NCI-H2196 (cell line): Measurements from ENCODE around the gene CLDN6.
A peak's percentile ranks its signal among the peaks of the same experiment; 100 is the strongest.

Experiments used
- DNase-seq: peaks from one replicate; lab custom pipeline; 2025; ENCODE audit not compliant: unreplicated experiment; lab: John Stamatoyannopoulos, UW

CLDN6 gene

DNA sequence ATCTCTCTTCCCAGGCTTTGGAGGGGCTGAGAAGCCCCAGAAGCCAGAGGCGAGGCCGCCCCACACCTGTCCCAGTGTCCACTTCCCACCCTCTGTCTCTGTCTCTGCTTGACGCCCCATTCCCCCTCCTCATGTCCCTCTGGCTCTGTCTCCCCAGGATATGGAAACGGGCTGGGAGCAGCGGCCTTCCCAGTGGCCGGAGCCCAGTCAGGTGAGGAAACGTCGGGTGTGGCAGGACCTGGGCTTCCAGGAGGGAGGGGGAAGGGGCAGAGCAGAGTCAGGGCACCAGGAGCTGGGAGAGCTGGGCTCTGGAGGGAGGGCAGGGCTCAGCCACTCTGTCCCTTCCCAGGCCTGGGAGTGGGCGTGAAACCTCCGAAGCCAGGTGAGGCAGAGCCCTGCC lies 27.1 kb downstream of the CLDN6 start:
- no peak for DNase-seq

DNA sequence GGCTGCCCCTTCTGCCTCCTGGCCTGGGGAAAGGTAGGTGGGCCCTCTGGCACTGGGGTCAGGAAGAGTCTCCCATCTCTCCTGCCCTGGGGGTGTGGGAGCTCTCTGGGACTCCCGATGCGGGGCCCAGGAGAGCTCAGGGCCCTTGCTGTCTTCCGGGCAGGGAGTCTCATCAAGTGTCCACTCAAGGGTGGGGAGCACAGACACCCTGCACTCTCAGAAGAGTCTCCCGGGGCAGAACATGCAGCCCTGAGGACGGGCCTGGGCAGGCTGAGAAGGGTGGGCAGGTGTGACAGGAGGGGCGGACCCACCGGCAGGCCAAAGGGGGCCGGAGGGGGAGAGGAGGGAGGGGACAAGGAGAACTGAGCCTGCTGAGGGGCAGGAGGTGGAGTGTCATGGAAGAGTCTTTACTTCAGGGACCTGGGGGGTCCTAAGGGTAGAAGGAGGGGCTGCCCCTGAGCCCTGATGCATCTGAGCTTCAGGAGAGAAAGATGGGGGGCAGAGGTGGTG lies 29.3 kb downstream of the CLDN6 start:
- no peak for DNase-seq

DNA sequence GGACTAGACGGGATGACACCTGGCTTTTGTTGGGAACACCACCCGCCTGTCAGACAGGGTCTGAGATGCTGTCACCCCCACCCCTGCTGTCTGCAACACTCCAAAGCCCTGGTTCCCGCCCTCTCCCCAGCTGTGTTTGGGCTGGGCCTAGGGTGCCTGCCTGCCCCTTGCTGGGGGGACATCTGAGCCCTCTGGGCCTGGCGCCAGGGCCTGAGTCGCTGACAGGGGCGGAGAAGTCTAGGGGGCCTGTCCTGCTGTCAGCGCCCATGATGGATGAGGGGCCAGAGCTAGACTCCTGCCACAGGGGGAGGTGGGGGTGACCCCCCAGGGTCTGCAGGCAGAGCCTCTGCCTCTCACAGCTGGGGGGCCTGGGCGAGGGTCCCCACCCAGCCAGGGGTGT lies 30.1 kb downstream of the CLDN6 start:
- DNase-seq, result no peak

DNA sequence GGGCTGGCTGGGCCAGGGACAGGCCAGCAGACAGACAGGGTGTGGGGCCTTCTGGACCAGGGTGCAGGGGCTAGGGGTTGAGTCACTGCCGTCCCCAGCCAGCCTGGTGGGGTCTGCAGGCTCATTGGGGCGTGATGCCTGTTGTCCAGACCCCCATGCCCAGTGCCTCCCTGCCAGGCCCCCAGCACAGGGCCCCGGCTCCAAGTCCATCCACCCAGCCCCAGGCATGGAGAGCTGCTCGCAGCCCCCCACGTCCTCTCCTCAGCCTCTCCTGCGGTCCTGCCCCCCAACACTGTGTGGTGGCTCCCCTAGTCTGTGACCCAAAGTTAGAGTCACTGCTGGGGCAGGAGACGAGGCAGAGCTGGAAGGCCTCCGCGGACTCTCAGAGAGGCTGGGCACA lies 30.7 kb downstream of the CLDN6 start:
- DNase-seq, result no peak

DNA sequence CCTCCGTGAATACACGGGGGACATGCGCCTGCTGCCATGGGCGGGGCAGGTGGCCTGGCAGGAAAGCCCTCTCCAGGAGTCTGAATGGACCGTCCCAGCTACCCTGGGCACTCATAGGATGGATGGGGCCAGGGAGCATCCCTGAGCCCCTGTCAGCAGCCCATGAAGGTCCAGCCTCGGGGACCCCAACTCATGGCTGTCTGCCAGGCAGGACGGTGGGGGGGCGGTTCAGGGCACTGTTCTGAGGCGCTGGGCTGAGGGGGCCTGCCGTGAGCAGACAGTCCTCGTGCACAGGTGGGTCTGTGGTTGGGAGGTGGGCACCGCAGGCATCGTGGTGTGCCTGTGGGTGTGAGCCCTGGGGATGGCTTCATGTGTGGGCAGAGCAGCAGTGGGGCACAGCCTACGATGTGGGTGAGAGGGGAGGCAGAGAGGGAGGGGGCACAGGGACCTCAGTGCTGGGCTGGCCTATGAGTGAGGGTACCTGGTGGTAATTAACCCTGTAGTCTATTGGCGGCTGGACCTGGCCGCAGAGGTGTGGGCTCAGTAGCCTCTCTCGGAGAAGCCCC lies 31.3 kb downstream of the CLDN6 start:
- DNase-seq, result no peak

DNA sequence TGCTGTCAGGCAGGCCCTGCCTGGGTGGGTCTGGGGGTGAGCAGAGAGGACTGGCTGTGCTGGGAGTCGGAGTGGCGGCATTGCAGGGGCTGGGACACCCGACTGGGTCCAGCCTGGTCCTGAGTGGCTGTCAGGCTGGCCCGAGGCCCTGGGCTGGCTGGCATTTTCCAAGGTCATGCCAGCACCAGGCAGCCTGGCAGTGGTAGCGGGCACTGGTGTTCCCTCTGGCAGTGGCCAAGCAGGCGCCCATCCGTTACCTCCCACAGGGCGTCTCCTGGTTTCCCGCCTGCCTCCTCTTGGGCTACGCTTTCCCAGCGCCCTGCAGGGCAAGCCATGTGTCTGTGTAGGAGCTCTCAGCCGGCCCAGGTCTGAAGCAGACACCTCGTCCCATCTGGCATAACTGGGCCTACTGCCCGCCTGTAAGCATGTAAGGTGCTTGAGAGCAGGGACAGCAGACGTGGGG lies 32.1 kb downstream of the CLDN6 start:
- DNase-seq, result peak; percentile 50

DNA sequence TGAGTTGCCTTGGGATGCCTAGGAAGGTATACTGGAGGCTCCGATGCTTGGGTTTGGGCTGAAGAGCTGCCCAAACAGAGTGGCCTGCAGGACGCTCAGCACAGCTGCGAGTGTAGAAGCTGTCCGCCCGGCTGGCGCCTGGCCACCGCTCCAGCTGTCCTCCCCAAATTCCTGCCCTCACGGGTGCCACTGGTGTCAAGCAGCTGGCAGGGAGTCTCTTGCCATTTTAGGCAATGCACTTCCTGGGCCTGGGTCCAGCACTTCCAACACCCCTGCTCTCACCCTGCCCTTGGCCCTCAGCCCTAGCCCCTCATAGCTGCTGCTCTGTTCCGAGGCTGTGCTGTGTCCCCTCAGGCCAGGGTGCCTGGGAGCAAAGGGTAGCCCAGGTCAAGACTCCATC lies 32.5 kb downstream of the CLDN6 start:
- DNase-seq, result no peak

DNA sequence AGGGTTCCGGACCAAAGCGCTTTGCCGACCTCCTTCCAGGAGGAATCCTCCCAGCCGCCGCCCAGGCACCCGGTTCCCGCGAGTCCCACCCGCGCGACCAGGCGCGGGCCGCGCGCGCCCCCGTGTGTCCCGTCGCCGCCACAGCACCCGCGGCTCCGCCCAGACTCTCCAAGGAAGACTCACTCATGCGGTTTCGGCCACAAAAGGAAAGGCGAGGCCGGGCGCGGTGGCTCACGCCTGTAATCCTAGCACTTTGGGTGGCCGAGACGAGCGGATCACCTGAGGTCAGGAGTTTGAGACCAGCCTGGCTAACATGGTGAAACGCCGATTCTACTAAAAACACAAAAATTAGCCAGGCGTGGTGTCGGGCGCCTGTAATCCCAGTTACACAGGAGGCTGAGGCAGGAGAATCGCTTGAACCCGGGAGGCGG lies 34.3 kb downstream of the CLDN6 start:
- peak; percentile 86 for DNase-seq

DNA sequence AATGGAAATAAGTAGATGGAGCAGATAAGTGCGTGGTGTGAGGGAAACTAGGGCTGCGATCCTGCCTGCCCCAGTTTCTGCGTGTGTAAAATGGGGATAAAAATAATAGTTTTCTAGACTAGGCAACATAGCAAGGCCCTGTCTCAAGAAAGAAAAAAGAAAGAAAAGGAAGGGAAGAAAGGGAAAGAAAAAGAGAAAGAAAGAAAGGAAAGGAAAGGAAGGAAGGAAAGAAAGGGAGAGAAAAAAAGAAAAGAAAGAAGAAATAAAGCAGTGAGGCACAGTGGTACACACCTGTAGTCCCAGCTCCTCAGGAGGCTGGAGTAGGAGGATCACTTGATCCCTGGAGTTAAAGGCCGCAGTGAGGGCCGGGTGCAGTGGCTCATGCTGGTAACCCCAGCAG lies 35.6 kb downstream of the CLDN6 start:
- DNase-seq, result no peak

DNA sequence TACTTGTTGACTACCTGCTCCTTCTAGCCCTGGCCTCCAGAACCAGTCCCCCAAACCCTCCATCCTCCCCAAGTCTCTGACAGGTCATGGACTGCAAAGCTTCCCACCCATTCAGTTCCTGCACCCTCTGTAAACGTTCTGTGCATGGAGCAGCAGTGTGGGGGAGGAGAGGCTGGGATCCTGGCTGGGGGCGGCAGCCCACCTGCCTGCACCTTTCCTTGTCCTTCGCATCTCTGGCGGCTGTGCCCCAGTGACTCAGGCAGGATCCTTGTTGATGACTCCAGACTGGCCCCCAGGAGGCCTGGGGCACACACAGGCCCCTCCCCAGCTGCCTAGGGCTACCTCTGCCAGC lies 36.1 kb downstream of the CLDN6 start:
- no peak for DNase-seq

DNA sequence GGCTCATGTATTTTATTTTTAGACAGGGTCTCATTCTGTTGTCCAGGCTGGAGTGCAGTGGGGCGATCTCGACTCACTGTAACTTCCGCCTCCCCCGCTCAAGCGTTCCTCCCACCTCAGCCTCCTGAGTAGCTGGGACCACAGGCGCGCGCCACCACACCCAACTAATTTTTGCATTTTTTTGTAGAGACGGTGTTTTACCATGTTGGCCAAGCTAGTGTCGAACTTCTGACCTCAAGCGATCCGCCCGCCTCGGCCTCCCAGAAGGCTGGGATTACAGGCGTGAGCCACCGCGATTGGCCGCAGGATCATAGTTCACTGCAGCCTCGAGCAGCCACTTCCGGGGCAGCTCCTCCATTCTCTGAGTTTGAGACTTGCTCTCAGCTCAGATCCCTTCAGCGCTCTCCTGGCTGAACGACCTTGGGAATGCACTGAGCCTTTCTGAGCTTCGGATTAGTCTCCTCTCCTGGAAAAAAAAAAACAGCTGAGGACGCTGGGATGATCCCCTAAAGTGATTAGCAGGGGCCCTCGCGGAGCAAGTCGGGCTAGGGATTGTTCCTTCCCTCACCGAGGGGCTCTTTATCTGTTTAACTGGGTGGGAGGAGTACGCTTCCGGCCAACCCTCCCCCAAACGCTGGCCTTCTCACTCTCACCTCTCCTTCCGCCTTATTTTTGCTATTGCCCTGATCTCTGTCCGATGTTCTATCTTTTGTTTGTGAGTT lies 36.6 kb downstream of the CLDN6 start:
- DNase-seq, result no peak

DNA sequence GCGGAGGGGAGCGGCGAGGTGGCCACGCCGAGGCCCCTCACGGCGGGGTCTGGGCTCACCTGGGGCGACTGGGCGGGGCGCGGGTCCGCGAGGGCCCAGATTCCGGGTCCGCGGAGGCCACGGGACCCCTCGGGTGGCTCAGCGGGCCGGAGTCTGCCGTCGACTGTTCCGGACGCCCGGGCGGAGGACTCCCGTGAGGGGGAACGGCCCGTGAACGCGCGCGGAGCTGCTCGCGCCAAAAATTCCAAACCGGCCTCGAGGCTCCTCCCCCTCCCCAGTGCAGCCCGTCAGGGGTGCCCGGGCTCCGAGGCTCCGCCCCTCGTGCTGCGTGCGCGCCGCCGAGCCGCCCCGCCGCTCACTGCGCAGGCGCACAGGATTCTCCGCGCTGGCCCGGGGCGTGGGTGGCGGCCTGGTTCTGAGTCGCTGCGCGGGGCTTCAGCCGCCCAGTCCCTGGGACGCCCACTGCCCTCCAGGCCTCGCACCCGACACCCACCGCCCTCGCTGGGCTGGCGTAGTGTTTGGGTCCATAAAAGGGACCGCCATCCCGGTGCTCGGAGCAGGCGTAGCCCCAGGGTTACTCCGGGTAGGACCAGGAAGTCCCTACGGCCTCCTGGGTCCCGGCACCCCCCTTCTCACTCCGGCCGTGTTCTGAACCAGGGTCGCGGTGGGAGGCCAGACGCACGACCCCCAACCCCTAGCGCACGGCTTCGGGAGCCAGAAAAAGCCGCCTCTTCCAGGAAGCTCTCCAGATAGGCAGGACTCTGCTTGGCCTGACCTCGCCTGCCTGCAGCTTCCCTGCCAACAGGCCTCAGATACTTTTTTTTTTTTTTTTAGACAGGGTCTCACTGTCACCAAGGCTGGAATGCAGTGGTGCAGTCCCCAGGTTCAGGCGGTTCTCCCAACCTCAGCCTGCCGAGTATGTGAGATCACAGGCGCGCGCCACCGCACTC lies 37.5 kb downstream of the CLDN6 start, which contains the start of gene PKMYT1:
TSS of gene PKMYT1 (minus strand) at position 220 of the 950 bp plus-strand sequence. CDS start 789 bp downstream, outside the sequence.
- peak; percentile 95 for DNase-seq

DNA sequence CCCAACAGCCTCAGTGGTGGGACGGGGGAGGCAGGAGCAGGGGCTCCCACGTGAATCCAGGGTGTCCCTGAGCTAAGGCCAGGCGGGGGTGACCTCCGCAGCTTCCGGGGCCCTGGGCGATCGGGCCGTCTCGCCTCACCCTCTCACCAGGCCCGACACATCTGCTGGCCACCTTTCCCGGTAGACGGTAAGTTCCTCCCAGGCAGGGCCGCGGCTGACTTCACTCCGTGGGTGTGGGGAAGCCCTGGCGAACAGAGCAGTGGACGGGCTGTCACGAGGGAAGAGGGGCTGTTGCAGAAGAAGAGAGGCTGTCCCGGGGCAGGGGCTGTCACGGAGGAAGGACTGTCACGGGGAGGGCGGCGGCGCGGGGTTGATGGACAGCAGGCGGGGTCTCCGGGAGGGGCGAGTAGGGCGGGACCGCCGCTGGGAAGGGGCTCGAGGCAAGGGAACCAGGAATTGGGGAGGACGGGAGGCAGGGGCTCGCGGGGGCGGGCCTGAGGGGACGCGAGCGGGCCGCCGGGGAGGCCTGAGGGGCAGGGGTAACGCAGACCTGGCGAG lies 38.2 kb downstream of the CLDN6 start:
- DNase-seq, result no peak

DNA sequence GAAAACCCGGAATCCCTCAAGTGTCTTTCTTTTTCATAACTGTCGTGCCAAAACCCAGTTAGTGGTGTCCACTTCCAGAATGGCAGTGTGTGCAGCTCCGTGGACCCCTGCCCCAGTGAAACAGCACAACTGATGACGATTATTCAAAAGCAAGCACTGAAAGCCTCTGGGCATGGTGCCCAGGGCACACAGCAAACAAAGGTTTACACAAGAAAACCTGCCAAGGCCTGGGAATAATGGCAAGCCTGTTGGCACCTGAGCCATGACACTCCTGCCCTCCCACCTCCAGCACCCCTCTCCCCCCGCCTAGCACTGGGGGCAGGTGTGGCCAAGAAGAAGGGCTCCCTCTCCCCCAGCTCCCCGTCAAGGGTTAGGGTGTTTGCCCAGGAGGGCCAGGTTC lies 40.5 kb downstream of the CLDN6 start:
- peak; percentile 92 for DNase-seq

DNA sequence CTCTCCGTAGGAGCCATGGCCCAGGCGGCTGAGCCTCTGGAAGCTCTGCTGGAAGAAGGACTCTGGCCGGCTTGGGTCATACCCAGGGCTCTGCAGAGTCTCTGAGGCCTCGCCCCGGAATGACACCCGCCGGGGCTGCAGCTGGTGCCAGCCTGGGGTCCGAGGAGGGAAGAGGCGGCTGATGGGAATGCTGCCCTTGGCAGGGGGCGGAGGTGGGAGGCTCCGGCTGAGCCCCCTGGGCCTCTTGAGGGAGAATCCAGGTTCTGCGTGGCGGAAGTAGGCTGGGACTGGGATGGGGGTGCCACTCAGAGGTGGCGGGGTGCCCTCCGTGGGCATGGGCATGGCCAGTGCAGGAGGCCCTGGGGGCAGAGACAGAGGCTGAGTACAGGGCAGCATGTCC lies 41.3 kb downstream of the CLDN6 start:
- no peak for DNase-seq

DNA sequence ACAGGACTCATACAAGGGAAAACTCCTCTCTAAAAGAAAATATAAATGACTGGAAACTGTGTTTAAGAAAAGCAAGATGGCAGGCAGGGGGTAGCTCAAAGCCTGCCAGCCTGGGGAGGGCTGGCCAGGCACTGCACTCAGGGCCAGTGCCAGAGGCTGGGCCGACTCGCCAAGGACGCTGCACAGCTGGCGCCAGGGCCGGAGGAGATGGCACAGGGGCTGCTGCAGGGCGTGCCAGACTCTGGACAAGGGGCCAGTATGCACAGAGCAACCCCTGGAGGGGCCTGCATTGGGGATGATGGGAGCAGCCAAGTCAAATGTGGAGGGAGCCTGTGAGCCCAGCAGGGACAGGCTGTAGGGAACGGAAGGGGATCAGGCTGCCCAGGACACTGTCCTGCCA lies 41.8 kb downstream of the CLDN6 start:
- no peak for DNase-seq

DNA sequence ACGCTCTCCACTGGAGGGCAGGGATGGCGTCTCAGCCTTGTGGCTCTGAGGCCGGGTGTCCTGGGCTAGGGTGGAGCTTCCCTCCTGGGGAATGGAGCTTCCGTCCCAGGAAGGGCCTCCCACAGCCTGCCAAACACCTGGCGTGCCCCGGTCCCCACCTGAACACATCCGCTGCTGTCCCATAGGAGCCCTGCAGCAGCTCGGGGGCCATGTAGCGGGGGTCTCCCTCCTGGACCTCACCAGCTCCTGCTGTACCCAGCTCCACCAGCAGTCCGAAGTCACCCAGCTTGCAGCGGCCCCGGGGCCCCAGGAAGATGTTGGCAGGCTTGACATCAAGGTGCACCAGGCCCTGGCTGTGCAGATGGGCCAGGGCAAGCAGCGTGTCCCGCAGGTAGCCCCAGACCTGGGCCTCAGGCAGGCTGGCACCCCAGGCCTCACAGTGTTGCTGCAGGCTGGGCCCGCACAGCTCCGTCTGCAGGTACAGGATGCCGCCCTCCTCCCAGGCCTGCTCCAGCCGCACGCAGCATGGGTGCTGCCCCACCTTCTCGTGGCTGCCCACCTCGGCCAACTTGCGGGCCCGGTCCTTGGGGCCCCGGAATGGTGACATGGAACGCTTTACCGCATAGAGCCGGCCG lies 42.7 kb downstream of the CLDN6 start:
- no peak for DNase-seq

DNA sequence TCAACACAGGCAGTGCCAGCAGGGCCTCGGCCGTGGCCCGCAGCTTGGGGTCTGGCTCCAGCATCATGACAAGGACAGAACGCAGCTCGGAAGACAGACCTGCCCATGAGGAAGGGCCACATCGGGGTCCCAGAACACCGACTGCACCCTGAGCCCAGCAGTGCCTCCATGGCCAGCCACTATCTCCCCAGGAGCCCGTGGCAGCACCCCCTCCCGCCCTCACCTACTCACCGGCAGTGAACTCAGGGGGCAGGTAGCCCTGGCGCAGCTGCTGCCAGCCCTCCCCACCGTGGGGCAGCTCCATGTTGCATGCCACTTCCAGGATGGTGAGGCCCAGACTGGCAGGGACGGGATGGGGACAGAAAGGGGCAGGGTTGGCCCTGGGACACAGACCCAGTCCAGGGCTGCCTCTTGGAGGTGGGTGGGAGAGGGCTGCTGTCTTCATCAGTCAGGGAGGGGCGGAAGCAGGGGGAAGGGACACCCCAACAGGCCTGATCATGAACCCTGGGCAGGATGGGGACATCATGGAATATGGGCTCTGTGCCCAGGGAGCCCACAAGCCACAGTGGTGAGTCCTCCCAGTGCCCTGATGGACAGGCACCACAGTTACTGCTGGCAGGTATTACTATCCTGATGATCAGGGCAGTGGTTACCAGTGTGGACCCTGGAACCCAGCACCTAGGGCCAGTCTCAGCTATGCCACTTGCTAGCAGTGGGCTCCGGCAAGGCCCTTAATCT lies 43.5 kb downstream of the CLDN6 start:
- no peak for DNase-seq

DNA sequence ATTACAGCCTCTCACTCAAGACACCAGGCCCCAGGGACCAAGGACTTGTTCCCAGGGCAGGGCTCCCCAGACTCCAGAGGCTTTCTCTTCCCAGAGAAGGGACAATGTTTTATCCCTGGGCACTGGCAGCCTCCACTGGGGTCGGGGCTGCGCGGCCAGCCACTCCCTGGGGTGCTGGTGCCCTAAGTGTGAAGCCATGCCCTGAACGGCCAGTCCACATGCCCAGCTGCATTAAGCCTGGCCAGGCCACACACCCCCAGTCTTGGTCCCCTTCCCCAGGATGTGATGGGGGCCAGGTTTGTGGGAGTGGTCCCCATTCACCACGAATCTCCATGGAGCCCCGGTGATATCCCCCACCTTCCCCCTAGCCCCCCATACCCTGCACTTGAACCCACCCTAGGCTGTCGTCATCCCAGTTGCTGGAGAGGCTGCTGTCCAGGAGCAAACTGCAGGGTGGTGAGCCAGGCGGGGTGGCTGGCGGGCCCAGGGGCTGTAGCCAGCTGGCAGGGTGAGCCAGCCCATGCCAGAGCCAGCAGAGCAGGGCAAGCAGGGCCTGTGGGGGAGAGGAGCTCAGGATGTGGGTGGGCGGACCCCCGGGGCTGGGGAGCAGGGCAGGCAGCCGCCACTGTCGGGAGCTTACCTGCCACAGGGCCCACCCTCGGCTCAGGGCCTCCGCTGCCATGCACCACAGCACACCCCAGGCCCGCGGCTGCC lies 44.2 kb downstream of the CLDN6 start:
- DNase-seq, result no peak
